GM12878 (cell line): Measurements from ENCODE around the gene PITPNB. TPM values are rescaled to one million over a fixed set of nuclear protein-coding genes. Genes with fewer than 3 reads are reported as not detected.

Source experiments
- BRCA1 ChIP-seq: IDR thresholded peaks from 2 replicates; pipeline ENCODE4 v1.6.1; 2011; ENCODE audit warnings: low read depth, low read length, improper control_type of control experiment
- CBX5 ChIP-seq: sonication (generic); IDR thresholded peaks from 2 replicates; pipeline ENCODE4 v1.6.1; 2016; ENCODE audit warnings: low read depth, moderate library complexity, mild to moderate bottlenecking, inconsistent platforms
- CREM ChIP-seq: IDR thresholded peaks from 2 replicates; pipeline ENCODE4 v1.6.1; 2014; ENCODE audit warnings: antibody characterized with exemption, low read depth
- FOS ChIP-seq: IDR thresholded peaks from 3 replicates; pipeline ENCODE4 v1.6.1; 2011; ENCODE audit warnings: borderline replicate concordance; ENCODE audit not compliant: insufficient read length; ENCODE audit errors: extremely low read depth
- HCFC1 ChIP-seq: fragments of 150-350 bp; IDR thresholded peaks from 2 replicates; pipeline ENCODE4 v1.6.1; 2014; ENCODE audit warnings: low read length
- HDGF ChIP-seq: fragments of 450-650 bp; IDR thresholded peaks from 2 replicates; pipeline ENCODE4 v1.6.1; 2016; ENCODE audit warnings: antibody characterized with exemption
- IRF4 ChIP-seq: IDR thresholded peaks from 2 replicates; pipeline ENCODE4 v1.6.1; 2011; ENCODE audit warnings: low read depth, low read length
- MYC ChIP-seq: IDR thresholded peaks from 2 replicates; pipeline ENCODE4 v1.6.1; 2011; ENCODE audit warnings: mild to moderate bottlenecking, low read length, moderate library complexity, inconsistent platforms; ENCODE audit not compliant: insufficient read depth, insufficient replicate concordance, insufficient read length, severe bottlenecking
- SIN3A ChIP-seq: IDR thresholded peaks from 2 replicates; pipeline ENCODE4 v1.6.1; 2012; ENCODE audit warnings: low read depth, low read length, improper control_type of control experiment
- TCF12 ChIP-seq: IDR thresholded peaks from 2 replicates; pipeline ENCODE4 v1.6.1; 2011; ENCODE audit warnings: low read depth, mild to moderate bottlenecking, low read length
- ZNF384 ChIP-seq: IDR thresholded peaks from 2 replicates; pipeline ENCODE4 v1.6.1; 2012; ENCODE audit warnings: low read depth, mild to moderate bottlenecking, low read length, improper control_type of control experiment, borderline replicate concordance
- ZNF622 ChIP-seq: fragments of 450-650 bp; IDR thresholded peaks from 2 replicates; pipeline ENCODE4 v1.6.1; 2017; ENCODE audit warnings: mild to moderate bottlenecking, inconsistent platforms
- polyA plus RNA-seq, 11 experiments: library from polyadenylated mRNA; depleted of rRNA in 4 of 11; unstranded in 6 of 11; stranded (reverse) in 5 of 11; fragments of >200 nt; fragmentation: Nextera tagmentation in 4 of 11; fragmentation: Illumina TruSeq in 1 of 11; extraction: Ambion mirVana in 4 of 11; extraction: Trizol in 1 of 11; gene quantifications; 1 replicate in 1 of 11; 2 replicates in 10 of 11; pipeline versions ENCODE4 v1.2.1 to v1.2.3, GENCODE V29; 2011 to 2016; ENCODE audit warnings: inconsistent platforms in 2 of 11, missing spikeins in 2 of 11, low read depth in 1 of 11
- total RNA-seq, 4 experiments: library from RNA; depleted of rRNA in 3 of 4; stranded (reverse); fragments of >200 nt in 3 of 4; fragmentation: Illumina TruSeq in 1 of 4; extraction: Trizol in 1 of 4; gene quantifications; 2 replicates each; pipeline versions ENCODE4 v1.2.1 to v1.2.3, GENCODE V29; 2013 to 2021
- TF ChIP-seq, protein P1 (sequence below): fragments of 450-650 bp; IDR thresholded peaks from 2 replicates; pipeline ENCODE4 v1.6.1; 2016; ENCODE audit warnings: mild to moderate bottlenecking, moderate library complexity, borderline replicate concordance
- TF ChIP-seq, protein P2 (sequence below): fragments of 450-650 bp; IDR thresholded peaks from 2 replicates; pipeline ENCODE4 v1.6.1; 2018; ENCODE audit warnings: borderline replicate concordance, mild to moderate bottlenecking; ENCODE audit not compliant: partially characterized antibody
- TF ChIP-seq, protein P3 (sequence below): fragments of 150-350 bp; IDR thresholded peaks from 2 replicates; pipeline ENCODE4 v1.6.1; 2016; ENCODE audit warnings: low read depth, low read length
- TF ChIP-seq, protein P4 (sequence below): fragments of 450-650 bp; formaldehyde crosslinking; IDR thresholded peaks from 2 replicates; pipeline ENCODE4 v1.4.0; 2022; ENCODE audit warnings: mild to moderate bottlenecking, moderate library complexity

Gene PITPNB
- total and polyA plus RNA-seq, 10 of the 15 experiments (the other 5 are each of a cell fraction or from before 2014, with no cell fraction given), result 19.7 to 116 (median 64.9) TPM

DNA sequence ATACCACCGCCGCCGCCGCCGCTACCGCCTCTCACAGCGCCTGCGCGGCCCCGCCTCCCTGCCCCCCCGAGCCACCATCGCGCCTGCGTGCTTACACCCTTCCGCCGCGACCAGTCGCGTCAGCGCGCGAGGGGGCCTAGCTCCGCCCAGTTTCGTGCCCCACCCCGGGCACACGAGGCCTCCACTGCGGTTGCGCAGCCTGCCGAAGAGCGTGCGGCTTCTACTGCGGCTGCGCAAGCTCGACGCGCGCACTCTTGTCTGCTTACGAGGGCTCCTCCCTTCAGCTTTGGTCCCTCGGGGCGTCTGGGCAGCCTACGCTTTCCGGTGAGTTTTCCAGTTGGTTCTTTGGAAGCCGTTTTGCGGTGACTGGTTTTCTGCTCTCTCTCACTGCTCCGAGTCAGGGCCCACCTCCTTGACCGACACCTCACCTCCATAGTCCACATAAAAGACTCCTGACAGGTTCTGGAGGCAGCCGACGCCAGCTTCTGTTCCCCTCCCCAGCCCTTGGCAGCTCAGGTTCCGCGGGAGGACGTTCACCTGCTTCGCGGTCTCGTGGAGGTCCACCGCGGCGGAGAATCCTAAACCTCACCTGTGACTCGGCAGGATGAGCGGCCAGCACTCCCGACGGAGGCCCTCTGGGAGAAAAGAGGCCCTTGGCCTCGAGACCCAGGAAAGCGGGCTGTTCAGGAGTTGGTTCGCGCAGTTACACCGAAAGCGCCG, at the start of gene PITPNB (continued):
- TF ChIP-seq, protein P1, sequence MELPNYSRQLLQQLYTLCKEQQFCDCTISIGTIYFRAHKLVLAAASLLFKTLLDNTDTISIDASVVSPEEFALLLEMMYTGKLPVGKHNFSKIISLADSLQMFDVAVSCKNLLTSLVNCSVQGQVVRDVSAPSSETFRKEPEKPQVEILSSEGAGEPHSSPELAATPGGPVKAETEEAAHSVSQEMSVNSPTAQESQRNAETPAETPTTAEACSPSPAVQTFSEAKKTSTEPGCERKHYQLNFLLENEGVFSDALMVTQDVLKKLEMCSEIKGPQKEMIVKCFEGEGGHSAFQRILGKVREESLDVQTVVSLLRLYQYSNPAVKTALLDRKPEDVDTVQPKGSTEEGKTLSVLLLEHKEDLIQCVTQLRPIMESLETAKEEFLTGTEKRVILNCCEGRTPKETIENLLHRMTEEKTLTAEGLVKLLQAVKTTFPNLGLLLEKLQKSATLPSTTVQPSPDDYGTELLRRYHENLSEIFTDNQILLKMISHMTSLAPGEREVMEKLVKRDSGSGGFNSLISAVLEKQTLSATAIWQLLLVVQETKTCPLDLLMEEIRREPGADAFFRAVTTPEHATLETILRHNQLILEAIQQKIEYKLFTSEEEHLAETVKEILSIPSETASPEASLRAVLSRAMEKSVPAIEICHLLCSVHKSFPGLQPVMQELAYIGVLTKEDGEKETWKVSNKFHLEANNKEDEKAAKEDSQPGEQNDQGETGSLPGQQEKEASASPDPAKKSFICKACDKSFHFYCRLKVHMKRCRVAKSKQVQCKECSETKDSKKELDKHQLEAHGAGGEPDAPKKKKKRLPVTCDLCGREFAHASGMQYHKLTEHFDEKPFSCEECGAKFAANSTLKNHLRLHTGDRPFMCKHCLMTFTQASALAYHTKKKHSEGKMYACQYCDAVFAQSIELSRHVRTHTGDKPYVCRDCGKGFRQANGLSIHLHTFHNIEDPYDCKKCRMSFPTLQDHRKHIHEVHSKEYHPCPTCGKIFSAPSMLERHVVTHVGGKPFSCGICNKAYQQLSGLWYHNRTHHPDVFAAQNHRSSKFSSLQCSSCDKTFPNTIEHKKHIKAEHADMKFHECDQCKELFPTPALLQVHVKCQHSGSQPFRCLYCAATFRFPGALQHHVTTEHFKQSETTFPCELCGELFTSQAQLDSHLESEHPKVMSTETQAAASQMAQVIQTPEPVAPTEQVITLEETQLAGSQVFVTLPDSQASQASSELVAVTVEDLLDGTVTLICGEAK, result no peak; the same call in 1 of the 2 replicates
- TF ChIP-seq CREM, result peak; percentile 89
- TF ChIP-seq, protein P2, sequence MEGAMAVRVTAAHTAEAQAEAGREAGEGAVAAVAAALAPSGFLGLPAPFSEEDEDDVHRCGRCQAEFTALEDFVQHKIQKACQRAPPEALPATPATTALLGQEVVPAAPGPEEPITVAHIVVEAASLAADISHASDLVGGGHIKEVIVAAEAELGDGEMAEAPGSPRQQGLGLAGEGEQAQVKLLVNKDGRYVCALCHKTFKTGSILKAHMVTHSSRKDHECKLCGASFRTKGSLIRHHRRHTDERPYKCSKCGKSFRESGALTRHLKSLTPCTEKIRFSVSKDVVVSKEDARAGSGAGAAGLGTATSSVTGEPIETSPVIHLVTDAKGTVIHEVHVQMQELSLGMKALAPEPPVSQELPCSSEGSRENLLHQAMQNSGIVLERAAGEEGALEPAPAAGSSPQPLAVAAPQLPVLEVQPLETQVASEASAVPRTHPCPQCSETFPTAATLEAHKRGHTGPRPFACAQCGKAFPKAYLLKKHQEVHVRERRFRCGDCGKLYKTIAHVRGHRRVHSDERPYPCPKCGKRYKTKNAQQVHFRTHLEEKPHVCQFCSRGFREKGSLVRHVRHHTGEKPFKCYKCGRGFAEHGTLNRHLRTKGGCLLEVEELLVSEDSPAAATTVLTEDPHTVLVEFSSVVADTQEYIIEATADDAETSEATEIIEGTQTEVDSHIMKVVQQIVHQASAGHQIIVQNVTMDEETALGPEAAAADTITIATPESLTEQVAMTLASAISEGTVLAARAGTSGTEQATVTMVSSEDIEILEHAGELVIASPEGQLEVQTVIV, result no peak
- no peak for TF ChIP-seq FOS
- TF ChIP-seq ZNF622, result no peak
- peak; percentile 72 for TF ChIP-seq HDGF
- no peak for TF ChIP-seq CBX5
- TF ChIP-seq, protein P3, sequence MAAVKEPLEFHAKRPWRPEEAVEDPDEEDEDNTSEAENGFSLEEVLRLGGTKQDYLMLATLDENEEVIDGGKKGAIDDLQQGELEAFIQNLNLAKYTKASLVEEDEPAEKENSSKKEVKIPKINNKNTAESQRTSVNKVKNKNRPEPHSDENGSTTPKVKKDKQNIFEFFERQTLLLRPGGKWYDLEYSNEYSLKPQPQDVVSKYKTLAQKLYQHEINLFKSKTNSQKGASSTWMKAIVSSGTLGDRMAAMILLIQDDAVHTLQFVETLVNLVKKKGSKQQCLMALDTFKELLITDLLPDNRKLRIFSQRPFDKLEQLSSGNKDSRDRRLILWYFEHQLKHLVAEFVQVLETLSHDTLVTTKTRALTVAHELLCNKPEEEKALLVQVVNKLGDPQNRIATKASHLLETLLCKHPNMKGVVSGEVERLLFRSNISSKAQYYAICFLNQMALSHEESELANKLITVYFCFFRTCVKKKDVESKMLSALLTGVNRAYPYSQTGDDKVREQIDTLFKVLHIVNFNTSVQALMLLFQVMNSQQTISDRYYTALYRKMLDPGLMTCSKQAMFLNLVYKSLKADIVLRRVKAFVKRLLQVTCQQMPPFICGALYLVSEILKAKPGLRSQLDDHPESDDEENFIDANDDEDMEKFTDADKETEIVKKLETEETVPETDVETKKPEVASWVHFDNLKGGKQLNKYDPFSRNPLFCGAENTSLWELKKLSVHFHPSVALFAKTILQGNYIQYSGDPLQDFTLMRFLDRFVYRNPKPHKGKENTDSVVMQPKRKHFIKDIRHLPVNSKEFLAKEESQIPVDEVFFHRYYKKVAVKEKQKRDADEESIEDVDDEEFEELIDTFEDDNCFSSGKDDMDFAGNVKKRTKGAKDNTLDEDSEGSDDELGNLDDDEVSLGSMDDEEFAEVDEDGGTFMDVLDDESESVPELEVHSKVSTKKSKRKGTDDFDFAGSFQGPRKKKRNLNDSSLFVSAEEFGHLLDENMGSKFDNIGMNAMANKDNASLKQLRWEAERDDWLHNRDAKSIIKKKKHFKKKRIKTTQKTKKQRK, result no peak
- 0 out of 2 replicates have a peak, but pooled peaks have one; percentile 33 for TF ChIP-seq TCF12
- TF ChIP-seq, protein P4, sequence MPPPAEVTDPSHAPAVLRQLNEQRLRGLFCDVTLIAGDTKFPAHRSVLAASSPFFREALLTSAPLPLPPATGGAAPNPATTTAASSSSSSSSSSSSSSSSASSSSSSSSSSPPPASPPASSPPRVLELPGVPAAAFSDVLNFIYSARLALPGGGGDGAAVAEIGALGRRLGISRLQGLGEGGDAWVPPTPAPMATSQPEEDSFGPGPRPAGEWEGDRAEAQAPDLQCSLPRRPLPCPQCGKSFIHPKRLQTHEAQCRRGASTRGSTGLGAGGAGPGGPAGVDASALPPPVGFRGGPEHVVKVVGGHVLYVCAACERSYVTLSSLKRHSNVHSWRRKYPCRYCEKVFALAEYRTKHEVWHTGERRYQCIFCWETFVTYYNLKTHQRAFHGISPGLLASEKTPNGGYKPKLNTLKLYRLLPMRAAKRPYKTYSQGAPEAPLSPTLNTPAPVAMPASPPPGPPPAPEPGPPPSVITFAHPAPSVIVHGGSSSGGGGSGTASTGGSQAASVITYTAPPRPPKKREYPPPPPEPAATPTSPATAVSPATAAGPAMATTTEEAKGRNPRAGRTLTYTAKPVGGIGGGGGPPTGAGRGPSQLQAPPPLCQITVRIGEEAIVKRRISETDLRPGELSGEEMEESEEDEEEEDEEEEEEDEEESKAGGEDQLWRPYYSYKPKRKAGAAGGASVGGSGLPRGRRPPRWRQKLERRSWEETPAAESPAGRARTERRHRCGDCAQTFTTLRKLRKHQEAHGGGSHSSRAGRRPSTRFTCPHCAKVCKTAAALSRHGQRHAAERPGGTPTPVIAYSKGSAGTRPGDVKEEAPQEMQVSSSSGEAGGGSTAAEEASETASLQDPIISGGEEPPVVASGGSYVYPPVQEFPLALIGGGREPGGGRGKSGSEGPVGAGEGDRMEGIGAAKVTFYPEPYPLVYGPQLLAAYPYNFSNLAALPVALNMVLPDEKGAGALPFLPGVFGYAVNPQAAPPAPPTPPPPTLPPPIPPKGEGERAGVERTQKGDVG (CRISPR knock-in tag), result no peak
- 0 out of 2 replicates have a peak, but pooled peaks have one; percentile 45 for TF ChIP-seq HCFC1
- peak; percentile 5; the same call in 1 of the 2 replicates for TF ChIP-seq SIN3A
- TF ChIP-seq IRF4, result no peak
- TF ChIP-seq ZNF384, result no peak
- no peak for TF ChIP-seq MYC
- no peak for TF ChIP-seq BRCA1
